Mesenchymal stem cell (in vitro differentiated cells and primary cell): ENCODE results near the gene POMT2.

Experiments
- DNase-seq: peaks from one replicate; pipeline ENCODE4 v3.0.0-alpha.2; 2013
- H2AFZ ChIP-seq: one replicate; pipeline ENCODE4 v1.6.1; 2013; ENCODE audit warnings: low read depth, mild to moderate bottlenecking, control low read depth, inconsistent platforms, low read length, moderate library complexity
- H2AK5ac ChIP-seq: 2 replicates; pipeline ENCODE4 v1.6.1; 2013; ENCODE audit warnings: low read length, moderate library complexity, mild to moderate bottlenecking, inconsistent platforms; ENCODE audit not compliant: severe bottlenecking
- H2BK120ac ChIP-seq: one replicate; pipeline ENCODE4 v1.6.1; 2013; ENCODE audit warnings: low read depth, mild to moderate bottlenecking, inconsistent platforms, low read length, moderate library complexity
- H2BK12ac ChIP-seq, 2 experiments: one replicate each; pipeline ENCODE4 v1.6.1; 2013; ENCODE audit warnings: inconsistent platforms in 2 of 2, low read length in 2 of 2, mild to moderate bottlenecking in 2 of 2, moderate library complexity in 2 of 2, control low read depth in 1 of 2
- H2BK15ac ChIP-seq: one replicate; pipeline ENCODE4 v1.6.1; 2013; ENCODE audit warnings: mild to moderate bottlenecking, low read depth, inconsistent platforms; ENCODE audit not compliant: poor library complexity, severe bottlenecking
- H2BK5ac ChIP-seq: 2 replicates; pipeline ENCODE4 v1.6.1; 2013; ENCODE audit warnings: low read depth, mild to moderate bottlenecking, low read length, control low read depth, inconsistent platforms; ENCODE audit not compliant: poor library complexity, severe bottlenecking
- H3K14ac ChIP-seq, 2 experiments: one replicate each; pipeline ENCODE4 v1.6.1; 2013; ENCODE audit warnings: inconsistent platforms in 2 of 2, low read length in 2 of 2, control low read depth in 1 of 2, mild to moderate bottlenecking in 1 of 2, moderate library complexity in 1 of 2
- H3K18ac ChIP-seq, 2 experiments: one replicate each; pipeline ENCODE4 v1.6.1; 2013; ENCODE audit warnings: inconsistent platforms in 2 of 2, low read length in 2 of 2, control low read depth in 1 of 2, low read depth in 1 of 2, mild to moderate bottlenecking in 1 of 2
- H3K23ac ChIP-seq, 2 experiments: one replicate each; pipeline ENCODE4 v1.6.1; 2013; ENCODE audit warnings: inconsistent platforms in 2 of 2, low read length in 2 of 2, mild to moderate bottlenecking in 2 of 2, moderate library complexity in 2 of 2, control low read depth in 1 of 2
- H3K27ac ChIP-seq: 2 replicates; pipeline ENCODE4 v1.5.1; 2013; ENCODE audit warnings: mild to moderate bottlenecking, moderate library complexity, low read length, control low read depth, inconsistent platforms; ENCODE audit not compliant: poor library complexity, severe bottlenecking
- H3K27me3 ChIP-seq, 2 experiments: 2 replicates each; pipeline versions ENCODE4 v1.6.1 to v1.7.0; 2013; ENCODE audit warnings: low read length in 2 of 2, mild to moderate bottlenecking in 2 of 2, moderate library complexity in 2 of 2, control low read depth in 1 of 2, inconsistent platforms in 1 of 2; ENCODE audit not compliant: control insufficient read depth in 1 of 2, insufficient read depth in 1 of 2
- H3K36me3 ChIP-seq, 2 experiments: 2 replicates each; pipeline versions ENCODE4 v1.6.1 to v1.7.0; 2013; ENCODE audit warnings: low read length in 2 of 2, control low read depth in 1 of 2, inconsistent platforms in 1 of 2, low read depth in 1 of 2, mild to moderate bottlenecking in 1 of 2; ENCODE audit not compliant: insufficient read depth in 2 of 2, control insufficient read depth in 1 of 2
- H3K4ac ChIP-seq, 2 experiments: one replicate each; pipeline ENCODE4 v1.6.1; 2013; ENCODE audit warnings: inconsistent platforms in 2 of 2, low read length in 2 of 2, mild to moderate bottlenecking in 2 of 2, moderate library complexity in 2 of 2, control low read depth in 1 of 2, low read depth in 1 of 2
- H3K4me1 ChIP-seq: 2 replicates; pipeline ENCODE4 v1.6.1; 2013; ENCODE audit warnings: low read depth, low read length, control low read depth; ENCODE audit not compliant: control insufficient read depth, insufficient read depth
- H3K4me2 ChIP-seq: 2 replicates; pipeline ENCODE4 v1.6.1; 2013; ENCODE audit warnings: low read length, mild to moderate bottlenecking, inconsistent platforms; ENCODE audit not compliant: poor library complexity, severe bottlenecking
- H3K4me3 ChIP-seq, 2 experiments: 2 replicates each; pipeline versions ENCODE4 v1.5.1 to v1.7.0; 2013; ENCODE audit warnings: low read length in 2 of 2, mild to moderate bottlenecking in 2 of 2, control low read depth in 1 of 2, low read depth in 1 of 2; ENCODE audit not compliant: insufficient read depth in 1 of 2
- H3K79me1 ChIP-seq: replicated peaks from 2 replicates; pipeline ENCODE4 v1.6.1; 2013; ENCODE audit warnings: mild to moderate bottlenecking, control low read depth, low read length, inconsistent platforms; ENCODE audit not compliant: poor library complexity, severe bottlenecking
- H3K9ac ChIP-seq: 2 replicates; pipeline ENCODE4 v1.7.0; 2013; ENCODE audit warnings: mild to moderate bottlenecking, low read length, moderate library complexity
- H3K9me3 ChIP-seq: 2 replicates; pipeline ENCODE4 v1.7.0; 2013; ENCODE audit warnings: mild to moderate bottlenecking, low read length; ENCODE audit not compliant: control insufficient read depth
- H4K8ac ChIP-seq: one replicate; pipeline ENCODE4 v1.6.1; 2013; ENCODE audit warnings: inconsistent platforms, mild to moderate bottlenecking, low read length, moderate library complexity
- H4K91ac ChIP-seq: one replicate; pipeline ENCODE4 v1.6.1; 2013; ENCODE audit warnings: mild to moderate bottlenecking, low read length, inconsistent platforms
- WGBS: methylation state at CpG from one replicate; pipeline ENCODE4 v1.1.7; 2013; ENCODE audit warnings: mixed read lengths; 5-methylcytosine and 5-hydroxymethylcytosine counted together

POMT2 gene

DNA sequence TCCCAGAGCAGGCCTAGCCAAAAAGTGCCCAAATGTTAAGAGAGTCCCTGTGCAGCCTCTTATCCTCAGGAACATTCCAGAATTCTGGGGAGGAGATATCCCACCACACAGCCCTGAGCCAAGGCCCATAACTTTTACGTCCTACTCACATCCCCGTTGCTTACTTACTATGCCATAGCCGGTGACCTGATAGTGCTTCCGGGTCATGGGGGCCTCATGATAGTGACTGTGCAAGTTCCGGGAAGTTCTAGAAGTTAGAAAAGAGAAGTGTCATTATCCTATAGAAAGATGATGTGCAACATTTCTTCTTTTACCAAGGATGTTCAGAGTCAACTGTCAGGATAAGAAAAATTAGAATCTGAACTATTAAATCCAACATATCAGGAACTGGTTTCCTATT is 34.1 kb downstream of the POMT2 start:
- Histone ChIP-seq H3K79me1 (no peaks in the 10 kb centered on the region), H2BK120ac (no peak overlapping the region), H3K4me1 (peaks cover 4% of the 10 kb centered on the region), H2BK5ac (no peak overlapping the region), H3K4me3 (no peak overlapping the region), H2BK12ac (no peak overlapping the region), H3K4me2 (no peak overlapping the region), H3K23ac (no peak overlapping the region), H3K4ac (no peak overlapping the region), H2AK5ac (no peak overlapping the region), H3K27ac (no peak overlapping the region), H2AFZ (no peak overlapping the region), H3K18ac (no peak overlapping the region), H2BK15ac (no peak overlapping the region), H3K14ac (no peak overlapping the region), H3K9ac (no peak overlapping the region), H3K27me3 (no peaks in the 10 kb centered on the region), H3K36me3 (peaks cover 34 to 85% of the 10 kb centered on the region in 2 experiments), H4K91ac (no peak overlapping the region), H3K9me3 (no peaks in the 10 kb centered on the region), H4K8ac (no peak overlapping the region)
- no peak for DNase-seq
- 98% methylated on average over 5 of the region's 5 CpGs for WGBS

DNA sequence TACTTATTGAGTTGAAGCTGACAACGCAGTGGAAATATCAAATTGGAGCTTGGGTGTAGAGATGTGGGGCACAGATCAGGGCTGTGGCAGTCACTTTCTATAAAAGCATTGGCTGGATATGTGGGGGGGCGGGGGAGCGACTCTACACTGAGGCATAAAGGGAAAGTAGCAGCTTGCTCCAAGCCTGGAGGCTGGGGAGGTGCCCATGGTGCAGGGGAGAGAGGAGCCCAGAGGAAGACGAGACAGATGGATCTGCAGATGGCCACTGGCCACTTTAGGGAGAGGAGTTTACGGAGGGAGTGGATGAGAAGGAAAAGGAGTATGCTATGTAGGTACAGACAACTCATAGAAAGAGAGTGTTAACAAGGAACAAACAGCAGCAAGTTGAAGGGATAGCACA is 36.2 kb downstream of the POMT2 start:
- H2AFZ ChIP-seq: no peak overlapping the region
- no peak overlapping the region for H2BK120ac ChIP-seq
- H3K23ac ChIP-seq: no peak overlapping the region
- H3K27me3 ChIP-seq: no peaks in the 10 kb centered on the region
- no peaks in the 10 kb centered on the region for H3K9me3 ChIP-seq
- H3K79me1 ChIP-seq: no peaks in the 10 kb centered on the region
- H3K4me2 ChIP-seq: no peak overlapping the region
- H3K27ac ChIP-seq: no peak overlapping the region
- H3K18ac ChIP-seq: no peak overlapping the region
- WGBS: over 99% methylated on average over 5 of the region's 5 CpGs
- no peak overlapping the region for H3K14ac ChIP-seq
- H3K4ac ChIP-seq: no peak overlapping the region
- H2BK5ac ChIP-seq: no peak overlapping the region
- no peak overlapping the region for H2AK5ac ChIP-seq
- no peak overlapping the region for H3K4me3 ChIP-seq
- H3K4me1 ChIP-seq: no peaks in the 10 kb centered on the region
- H3K9ac ChIP-seq: no peak overlapping the region
- peaks cover 41 to 88% of the 10 kb centered on the region in 2 experiments for H3K36me3 ChIP-seq
- no peak overlapping the region for H2BK15ac ChIP-seq
- DNase-seq: no peak
- no peak overlapping the region for H4K91ac ChIP-seq
- H2BK12ac ChIP-seq: no peak overlapping the region
- H4K8ac ChIP-seq: no peak overlapping the region

DNA sequence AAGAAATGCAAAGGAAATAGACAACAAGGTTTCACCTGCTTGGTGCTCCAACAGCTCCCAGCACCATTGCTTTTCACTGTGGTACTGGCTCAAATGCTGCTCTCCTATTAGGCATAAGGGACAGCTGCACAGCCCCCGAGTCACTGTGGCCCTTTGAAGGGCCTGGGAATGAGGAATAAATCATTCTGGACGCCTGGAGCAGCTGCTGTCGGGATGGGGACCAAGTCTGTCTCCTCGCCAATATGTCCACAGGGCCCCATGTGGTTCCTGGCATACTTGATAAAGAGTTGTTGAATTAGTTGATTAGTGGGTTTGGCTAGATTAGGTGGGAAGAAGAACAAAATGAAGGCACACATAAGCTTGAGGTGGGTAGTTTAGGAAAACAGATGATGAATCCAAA is 36.6 kb downstream of the POMT2 start:
- H3K4me1 ChIP-seq: no peaks in the 10 kb centered on the region
- H3K27ac ChIP-seq: no peak overlapping the region
- H2AFZ ChIP-seq: no peak overlapping the region
- H4K8ac ChIP-seq: no peak overlapping the region
- no peak overlapping the region for H3K4ac ChIP-seq
- H3K23ac ChIP-seq: no peak overlapping the region
- no peak overlapping the region for H2BK15ac ChIP-seq
- no peak overlapping the region for H3K18ac ChIP-seq
- no peaks in the 10 kb centered on the region for H3K79me1 ChIP-seq
- no peak overlapping the region for H3K14ac ChIP-seq
- H3K9ac ChIP-seq: no peak overlapping the region
- H2BK12ac ChIP-seq: no peak overlapping the region
- no peak overlapping the region for H3K4me2 ChIP-seq
- H2BK5ac ChIP-seq: no peak overlapping the region
- DNase-seq: no peak
- WGBS: 90% methylated on average over 4 of the region's 4 CpGs
- H3K27me3 ChIP-seq: no peaks in the 10 kb centered on the region
- H3K36me3 ChIP-seq: peaks cover 45 to 92% of the 10 kb centered on the region in 2 experiments
- no peak overlapping the region for H3K4me3 ChIP-seq
- no peak overlapping the region for H2AK5ac ChIP-seq
- no peak overlapping the region for H4K91ac ChIP-seq
- no peak overlapping the region for H2BK120ac ChIP-seq
- no peaks in the 10 kb centered on the region for H3K9me3 ChIP-seq

DNA sequence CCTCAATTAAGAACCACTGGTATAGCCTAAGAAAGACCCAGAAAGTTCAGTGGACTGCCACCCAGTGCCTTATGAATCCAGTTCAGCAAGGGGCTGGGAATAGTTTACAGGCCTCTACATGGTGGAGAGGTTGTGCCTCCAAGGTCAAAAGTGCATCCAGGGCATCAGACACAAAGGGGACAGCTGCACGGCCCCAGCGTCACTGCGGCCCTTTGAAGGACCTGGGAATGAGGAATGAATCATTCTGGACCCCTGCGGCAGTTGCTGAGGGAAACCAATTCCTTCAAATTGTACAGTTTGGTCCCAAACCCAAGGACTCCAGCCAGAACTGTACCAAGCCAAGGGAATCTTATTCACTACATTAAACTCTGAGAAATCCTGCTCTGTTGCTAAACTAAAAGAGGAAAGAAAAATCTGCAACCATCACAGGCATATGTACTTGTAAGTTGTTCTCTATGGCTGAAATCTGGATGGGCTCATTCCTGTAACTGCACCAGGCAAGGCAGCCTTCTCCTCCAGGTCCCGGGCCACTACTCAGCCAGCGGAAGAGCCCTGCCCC is 38.8 kb downstream of the POMT2 start:
- Histone ChIP-seq H3K79me1 (no peaks in the 10 kb centered on the region), H2BK12ac (no peak overlapping the region), H2AFZ (no peak overlapping the region), H3K4ac (no peak overlapping the region), H4K8ac (no peak overlapping the region), H3K23ac (no peak overlapping the region), H4K91ac (no peak overlapping the region), H3K4me3 (no peak overlapping the region), H3K4me2 (no peak overlapping the region), H3K27me3 (no peaks in the 10 kb centered on the region), H3K9me3 (no peaks in the 10 kb centered on the region), H3K36me3 (peaks cover 65 to 91% of the 10 kb centered on the region in 2 experiments), H3K4me1 (no peaks in the 10 kb centered on the region), H2AK5ac (no peak overlapping the region), H2BK15ac (no peak overlapping the region), H2BK120ac (no peak overlapping the region), H3K18ac (no peak overlapping the region), H3K14ac (no peak overlapping the region), H3K9ac (no peak overlapping the region), H2BK5ac (no peak overlapping the region), H3K27ac (no peak overlapping the region)
- DNase-seq: no peak
- 98% methylated on average over 6 of the region's 6 CpGs for WGBS
